ENCODE data around the gene ZMAT5. TPM values are rescaled to one million over a fixed set of nuclear protein-coding genes. Genes with fewer than 3 reads are reported as not detected.
A peak's percentile ranks its signal among the peaks of the same experiment; 100 is the strongest.

The ZMAT5 gene
- total RNA-seq, 1 donor from 2014 or later: 14.1 TPM

- DNase-seq (ENCODE audit: low read depth in 2 of 2): no peak
Measured at GRCh38 chr22:29732883-29733282, 33.9 kb downstream of the ZMAT5 start.

- no peak for DNase-seq (ENCODE audit: low read depth in 2 of 2)
Measured at GRCh38 chr22:29731058-29731850, 35.6 kb downstream of the ZMAT5 start.

- no peak for DNase-seq (ENCODE audit: low read depth in 2 of 2)
Measured at GRCh38 chr22:29729161-29729560, 37.6 kb downstream of the ZMAT5 start.

- peak; percentile 33 to 60 for DNase-seq (ENCODE audit: low read depth in 2 of 2)
Measured at GRCh38 chr22:29727131-29727523, 39.7 kb downstream of the ZMAT5 start.

GRCh38 chr22:29726512-29727130, 40.2 kb downstream of the ZMAT5 start:
- no peak for DNase-seq (ENCODE audit: low read depth in 2 of 2)

DNA sequence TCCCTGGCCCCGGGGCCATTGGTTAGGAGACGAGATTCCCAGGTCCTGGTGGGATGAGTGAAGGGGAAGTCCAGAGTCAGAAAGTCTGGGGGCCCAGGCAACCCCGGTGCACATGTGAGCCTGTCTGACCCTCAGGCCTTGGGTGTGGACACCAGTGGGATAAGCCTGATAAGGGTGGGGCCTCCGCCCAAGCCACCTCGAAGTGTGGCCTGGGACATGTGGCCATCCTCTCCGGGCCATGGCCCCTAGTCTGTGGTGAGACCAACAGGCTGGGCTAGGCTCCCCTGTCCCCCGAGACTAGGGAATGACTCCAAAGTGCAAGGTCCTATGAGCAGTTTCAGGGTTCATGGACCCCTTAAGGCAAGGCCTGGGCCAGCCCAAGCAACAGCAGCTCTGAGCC, 40.7 kb downstream of the ZMAT5 start:
- DNase-seq (ENCODE audit: low read depth in 2 of 2): no peak

- no peak for DNase-seq (ENCODE audit: low read depth in 2 of 2)
Measured at GRCh38 chr22:29724843-29725242, 42.0 kb downstream of the ZMAT5 start.

DNA sequence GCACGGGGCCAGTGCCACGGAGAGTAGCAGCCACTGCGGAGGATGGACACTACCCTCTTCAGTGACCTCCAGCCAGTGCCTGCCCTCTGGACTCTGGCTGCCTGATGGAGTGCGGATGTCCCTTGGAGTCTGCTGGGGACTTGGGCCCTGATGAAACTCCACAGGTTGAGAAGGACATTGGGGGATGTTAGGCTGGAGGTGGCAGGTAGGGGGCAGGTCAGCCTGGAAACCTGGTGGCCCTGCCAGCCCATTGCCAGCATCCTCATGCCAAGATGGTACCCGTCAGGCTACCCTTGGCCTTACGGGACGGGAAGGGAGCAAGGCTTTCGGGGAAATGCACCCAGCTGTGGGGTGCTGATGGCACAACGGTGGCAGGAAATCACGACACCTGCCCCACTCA, 43.0 kb downstream of the ZMAT5 start:
- DNase-seq (ENCODE audit: low read depth in 2 of 2): no peak

GRCh38 chr22:29722587-29722986, 44.2 kb downstream of the ZMAT5 start:
- no peak for DNase-seq (ENCODE audit: low read depth in 2 of 2)

DNA sequence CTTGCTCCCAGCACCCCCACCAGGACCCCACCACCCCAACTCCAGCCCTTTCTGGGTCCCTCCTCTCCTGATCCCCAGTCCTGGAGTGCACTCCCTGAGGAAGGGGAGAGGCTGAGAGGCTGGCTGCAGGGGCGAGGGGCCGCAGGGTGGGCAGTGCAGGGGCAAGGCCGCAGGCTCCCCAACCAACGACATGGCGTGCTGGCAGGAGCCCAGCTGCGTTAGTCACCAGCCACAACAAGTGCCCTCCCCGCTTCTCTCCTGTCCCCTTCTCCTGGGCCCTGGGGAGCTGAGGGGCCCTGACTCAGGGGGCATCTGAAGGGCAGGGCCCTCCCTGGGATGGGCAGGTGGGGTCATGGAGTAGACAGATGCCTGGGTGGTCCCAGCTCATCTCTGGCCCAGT, 44.7 kb downstream of the ZMAT5 start:
- DNase-seq (ENCODE audit: low read depth in 2 of 2): no peak

DNA sequence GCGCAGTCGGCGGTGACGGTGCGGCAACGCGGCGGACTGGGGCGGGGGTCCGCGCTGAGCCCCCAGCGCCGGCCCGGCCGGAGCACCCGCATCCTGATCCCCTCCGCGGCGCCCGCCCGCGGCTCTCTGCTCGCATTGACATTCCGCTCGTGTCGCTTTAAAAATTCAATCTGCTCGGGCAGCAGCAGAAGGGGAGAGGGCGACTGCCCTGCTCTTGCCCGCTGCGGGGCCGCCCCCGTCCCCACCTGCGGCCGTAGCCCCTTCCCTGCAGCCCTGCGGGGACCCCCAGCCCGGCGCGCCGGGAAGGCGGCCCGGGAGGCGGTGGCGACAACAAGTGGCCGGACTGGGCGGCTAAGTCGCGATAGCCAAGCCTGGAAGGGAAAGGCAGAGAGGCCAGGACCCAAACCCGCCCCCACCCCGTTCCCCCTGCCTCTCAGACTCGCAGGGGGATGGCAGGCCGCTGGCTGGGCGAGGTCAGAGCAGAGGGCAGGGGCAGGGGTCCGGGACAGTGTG, 45.9 kb downstream of the ZMAT5 start:
- no peak for DNase-seq (ENCODE audit: low read depth in 2 of 2)

- DNase-seq (ENCODE audit: low read depth in 2 of 2): peak in 1 of 2 donors; percentile 10
Measured at GRCh38 chr22:29719899-29720645, 46.7 kb downstream of the ZMAT5 start, which contains the start of gene CABP7. TSS of gene CABP7 (plus strand) at chr22:29720003. CDS start at chr22:29720425, 422 bp downstream.

- DNase-seq (ENCODE audit: low read depth in 2 of 2): no peak
Measured at GRCh38 chr22:29718949-29719898, 47.6 kb downstream of the ZMAT5 start.

- no peak for DNase-seq (ENCODE audit: low read depth in 2 of 2)
Measured at GRCh38 chr22:29717789-29718188, 49.0 kb downstream of the ZMAT5 start.

DNA sequence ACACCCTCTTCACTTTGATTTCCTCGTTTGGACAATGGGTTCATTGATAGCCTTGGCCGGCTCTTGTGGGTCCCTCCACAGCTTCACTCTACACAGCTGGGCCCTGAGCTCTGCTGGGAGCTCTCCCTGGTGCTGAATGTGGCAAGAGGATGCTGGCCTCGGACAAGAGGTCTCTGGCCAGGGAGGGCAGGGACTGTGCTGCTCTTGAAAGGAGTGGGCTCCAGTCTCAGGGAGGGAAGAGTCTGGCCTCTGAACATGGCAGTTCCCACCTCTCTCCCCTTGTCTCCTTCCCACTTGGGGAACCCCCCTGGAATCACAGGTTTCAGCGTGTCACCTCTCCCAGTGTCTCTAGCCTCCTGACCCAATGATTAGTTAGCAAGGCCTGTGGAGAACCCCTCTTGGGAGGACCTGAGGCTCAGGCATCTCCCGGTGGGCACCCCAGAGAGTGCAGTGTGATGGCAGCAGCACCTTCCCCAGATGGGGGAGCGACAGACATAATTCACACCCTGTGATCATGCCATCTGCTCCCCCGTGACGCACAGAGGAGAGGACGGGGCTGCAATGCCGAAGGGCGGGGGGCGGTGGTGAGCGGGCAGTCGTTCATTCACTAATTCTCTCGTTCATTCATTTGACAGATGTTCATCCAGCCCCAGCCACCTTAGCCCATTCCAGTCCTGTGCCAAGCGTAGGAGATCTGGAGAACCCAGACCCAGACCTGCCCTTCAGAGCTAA, 49.8 kb downstream of the ZMAT5 start:
- DNase-seq (ENCODE audit: low read depth in 2 of 2): peak; percentile 83 to 87

DNA sequence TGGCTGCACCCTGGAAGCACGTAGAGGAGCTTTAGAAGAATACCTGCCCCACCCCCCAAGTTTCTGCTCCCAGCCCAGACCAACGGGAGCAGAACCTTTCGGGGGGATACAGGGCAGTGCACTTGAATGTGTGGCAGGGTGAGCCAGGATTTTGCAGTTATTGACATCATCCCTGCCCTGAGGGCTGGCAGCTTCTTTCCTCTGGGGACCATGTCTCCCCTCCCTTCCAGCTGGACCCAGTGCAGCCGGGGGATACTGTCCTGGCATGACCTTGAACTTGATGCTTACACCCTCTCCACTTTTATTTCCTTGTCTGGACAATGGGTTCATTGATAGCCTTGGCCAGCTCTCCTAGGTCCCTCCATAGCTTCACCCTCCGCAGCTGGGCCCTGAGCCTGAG, 51.1 kb downstream of the ZMAT5 start:
- no peak for DNase-seq (ENCODE audit: low read depth in 2 of 2)

DNA sequence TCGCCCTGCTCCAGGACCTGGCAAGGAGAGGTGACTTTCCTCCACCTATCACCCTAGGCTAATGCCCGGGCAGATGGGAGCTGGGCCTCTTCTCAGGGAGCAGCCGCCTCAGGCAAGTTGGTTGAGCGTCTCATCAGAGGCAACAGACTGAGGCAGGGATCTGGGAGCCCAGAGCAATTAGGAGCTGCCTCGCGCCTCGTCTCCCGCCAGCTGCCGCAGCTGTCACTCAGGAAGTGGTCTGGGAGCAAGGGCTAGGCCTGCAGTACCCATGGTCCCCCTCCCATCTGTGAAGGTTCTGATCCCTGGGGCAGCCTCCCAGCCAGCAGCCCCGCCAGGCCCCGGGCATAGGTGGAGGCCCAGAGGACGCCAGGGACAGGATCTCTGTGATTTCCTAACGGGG, 51.6 kb downstream of the ZMAT5 start:
- DNase-seq (ENCODE audit: low read depth in 2 of 2): no peak

DNA sequence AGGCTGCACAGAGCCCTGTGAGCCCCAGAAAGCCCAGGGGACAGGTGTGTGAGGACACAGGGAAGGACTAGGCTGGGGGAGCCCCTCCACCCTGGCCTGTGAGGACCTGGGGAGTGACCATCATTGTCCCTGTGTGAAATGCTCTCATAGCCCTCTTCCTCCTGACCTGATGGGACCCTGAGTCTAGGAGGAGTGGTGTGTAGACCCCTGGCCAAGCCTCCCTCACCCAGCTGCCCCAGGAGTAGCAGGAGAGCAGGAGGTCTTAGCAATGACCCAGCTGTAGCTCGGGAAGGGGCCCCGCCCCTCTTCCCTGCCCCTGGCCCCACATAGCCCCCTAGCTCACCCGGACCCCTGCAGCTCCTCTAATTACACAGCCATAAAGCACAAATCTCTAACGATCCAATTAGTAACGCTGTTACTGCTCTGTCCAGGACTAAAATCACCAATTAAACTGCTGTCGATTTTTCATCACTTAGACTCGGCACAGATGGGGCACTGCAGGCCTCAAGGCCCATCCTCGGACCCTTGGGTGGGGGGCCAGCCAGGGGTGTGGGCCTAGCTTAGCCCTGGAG, 53.6 kb downstream of the ZMAT5 start:
- DNase-seq (ENCODE audit: low read depth in 2 of 2): no peak

- DNase-seq (ENCODE audit: low read depth in 2 of 2): no peak
Measured at GRCh38 chr22:29712119-29712518, 54.7 kb downstream of the ZMAT5 start.
